T-helper 2 cell (primary cell): ENCODE data around the gene CFAP46.
"Not testable (repeated sequence)": the region's sequence is repeated elsewhere in the genome, so short reads cannot be mapped to it uniquely, and the experiment has no call there.

Experiments used
- DNase-seq, 5 experiments: peaks; one replicate each; pipeline versions ENCODE4 v3.0.0 to v3.0.0-alpha.2; 2012 to 2022

Gene CFAP46

GRCh38 chr10:132926777-132927650, 15.4 kb downstream of the CFAP46 start:
- DNase-seq = no peak

- no peak for DNase-seq
Measured at GRCh38 chr10:132926070-132926469, 16.3 kb downstream of the CFAP46 start.

DNA sequence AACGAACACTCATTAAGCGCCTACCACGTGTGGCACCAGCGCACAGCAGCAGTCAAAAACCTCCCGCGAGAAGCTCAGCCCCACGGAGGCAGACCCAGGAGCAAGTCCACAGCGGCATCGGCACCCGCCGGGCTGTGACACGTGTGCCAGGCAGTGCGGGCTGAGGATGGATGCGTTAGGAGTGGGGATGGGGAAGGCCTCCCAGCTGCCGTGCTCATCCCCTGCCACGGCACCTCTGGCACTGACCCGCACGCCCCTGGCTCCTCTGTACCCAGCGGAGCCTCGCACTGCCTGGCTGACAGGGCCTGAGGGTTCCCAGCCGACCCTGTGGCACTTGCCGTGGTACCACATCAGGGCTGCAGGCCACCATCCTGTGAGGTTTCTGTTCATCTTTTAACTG, 16.8 kb downstream of the CFAP46 start:
- no peak for DNase-seq

DNA sequence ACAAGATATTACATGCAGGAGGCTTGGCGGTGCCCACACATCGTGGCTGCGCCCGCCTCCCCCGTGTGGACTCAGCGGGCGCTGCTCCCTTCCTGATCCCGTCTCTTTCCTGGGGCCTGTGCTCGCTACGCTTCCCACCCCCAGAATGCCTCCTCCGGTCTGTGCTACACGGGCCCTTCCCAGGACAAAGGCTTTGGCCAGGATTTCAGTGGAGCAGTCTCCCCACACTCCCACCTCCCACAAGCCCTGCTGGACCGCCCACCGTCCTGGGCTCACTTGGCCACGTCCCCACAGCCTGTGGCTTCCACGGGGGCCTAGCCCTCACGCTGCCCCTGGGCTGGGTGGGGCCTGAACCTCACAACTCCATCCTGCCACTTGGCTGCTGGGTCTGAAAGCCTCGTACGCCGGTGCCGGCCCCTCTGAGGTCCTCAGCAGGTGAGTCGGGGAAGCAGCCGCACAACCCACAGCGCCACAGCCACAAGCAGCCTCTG, 17.3 kb downstream of the CFAP46 start:
- no peak for DNase-seq

- no peak for DNase-seq
Measured at GRCh38 chr10:132924046-132924952, 18.1 kb downstream of the CFAP46 start.

DNA sequence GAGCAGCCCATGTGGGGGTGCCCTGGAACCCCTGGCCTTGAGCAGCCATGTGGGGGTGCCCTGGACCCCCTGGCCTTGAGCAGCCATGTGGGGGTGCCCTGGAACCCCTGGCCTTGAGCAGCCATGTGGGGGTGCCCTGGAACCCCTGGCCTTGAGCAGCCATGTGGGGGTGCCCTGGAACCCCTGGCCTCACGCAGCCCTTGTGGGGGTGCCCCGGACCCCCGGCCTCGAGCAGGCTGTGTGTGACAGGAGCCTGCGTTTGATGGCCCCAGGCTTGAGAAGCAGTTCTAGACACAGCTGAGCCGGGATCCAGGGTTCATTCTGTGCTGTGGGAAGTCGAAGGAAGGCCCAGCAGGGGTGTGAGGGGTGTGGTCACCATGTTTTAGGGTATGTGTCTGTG, 19.0 kb downstream of the CFAP46 start:
- not testable (repeated sequence) for DNase-seq

GRCh38 chr10:132922872-132923271, 19.5 kb downstream of the CFAP46 start:
- DNase-seq = no peak

DNA sequence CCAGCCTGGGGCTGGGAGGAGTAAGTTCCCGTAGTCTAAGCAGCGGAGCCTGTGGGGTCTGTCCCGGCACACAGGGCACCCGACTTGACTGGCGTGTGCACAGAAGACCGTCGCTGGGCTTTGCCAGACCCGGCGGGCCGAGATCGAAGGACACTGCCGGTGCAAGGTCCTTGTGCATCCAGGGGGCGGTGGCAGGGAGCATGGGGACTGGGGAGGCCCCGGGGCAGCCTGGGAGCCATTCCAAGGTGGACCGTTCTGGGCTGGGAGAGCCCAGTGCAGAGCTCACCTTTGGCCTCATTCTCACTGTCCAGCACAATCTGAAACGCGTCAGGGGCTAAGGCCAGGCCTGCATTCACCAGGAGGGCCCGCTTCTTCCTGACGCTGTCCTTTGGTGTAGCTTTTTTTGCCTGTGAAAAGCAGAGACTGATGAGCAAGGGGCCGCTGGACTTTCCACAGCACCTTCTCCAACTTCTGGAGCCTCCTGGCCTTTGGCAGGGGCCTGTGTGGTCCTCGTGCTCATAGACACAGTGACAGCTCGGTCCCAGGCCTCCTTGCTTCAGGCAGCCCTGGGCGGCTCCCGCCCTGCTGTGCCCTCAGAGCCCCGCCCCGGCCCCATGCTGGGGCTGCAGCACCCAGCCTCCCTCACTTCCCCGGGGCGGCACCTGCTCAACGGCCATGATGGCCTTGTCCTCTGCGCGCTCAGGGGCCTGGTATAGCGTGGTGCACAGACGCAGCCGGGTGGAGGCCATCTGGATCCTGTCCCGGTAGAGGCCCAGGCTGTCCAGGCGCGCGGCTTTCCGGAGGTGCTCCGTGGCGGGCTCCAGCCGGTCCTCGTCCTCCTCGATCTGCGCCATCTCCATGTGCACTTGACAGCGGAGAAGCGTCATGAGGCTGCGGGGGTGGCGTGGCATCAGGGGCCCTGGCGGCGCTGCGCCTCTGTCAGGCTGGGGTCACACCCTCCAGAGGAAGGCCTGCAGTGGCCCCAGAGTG, 20.3 kb downstream of the CFAP46 start:
- DNase-seq = no peak

GRCh38 chr10:132921086-132921485, 21.3 kb downstream of the CFAP46 start:
- DNase-seq = no peak

- no peak for DNase-seq
Measured at GRCh38 chr10:132920101-132920925, 22.1 kb downstream of the CFAP46 start.

DNA sequence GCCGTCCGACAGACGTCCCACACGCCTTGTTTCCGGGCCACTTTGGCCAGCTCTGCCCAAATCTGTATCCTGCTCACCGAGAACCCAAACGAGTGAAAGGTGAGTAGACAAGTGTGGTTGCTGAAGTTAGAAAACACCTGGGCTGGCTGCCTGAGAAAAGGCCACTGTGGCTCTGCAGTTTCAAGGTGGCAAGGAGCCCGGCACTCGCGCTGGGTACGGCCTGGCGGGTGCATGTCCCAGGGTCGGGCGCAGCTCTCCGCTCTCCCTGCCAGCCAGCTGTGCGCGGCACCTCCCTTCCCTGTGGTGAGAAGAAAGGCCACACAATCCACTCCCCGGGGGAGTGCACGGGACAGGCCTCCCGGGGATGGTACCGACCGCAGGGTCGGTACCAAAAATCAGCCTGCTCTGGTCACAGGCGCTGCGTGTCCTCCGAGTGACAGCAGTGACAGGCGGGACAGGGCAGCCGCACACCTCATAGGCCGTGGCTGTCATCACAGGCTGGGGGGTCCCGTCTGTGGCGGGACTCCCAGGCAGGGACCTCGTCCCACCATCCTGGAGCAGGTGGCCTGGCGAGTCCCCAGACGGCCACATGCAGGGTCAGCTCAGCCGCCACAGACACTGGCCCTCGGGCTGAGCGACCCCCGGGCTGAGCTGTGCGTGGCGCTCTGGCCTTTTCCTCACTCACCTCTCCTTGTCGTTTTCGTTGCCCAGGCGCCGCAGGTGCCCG, 22.8 kb downstream of the CFAP46 start:
- no peak for DNase-seq

DNA sequence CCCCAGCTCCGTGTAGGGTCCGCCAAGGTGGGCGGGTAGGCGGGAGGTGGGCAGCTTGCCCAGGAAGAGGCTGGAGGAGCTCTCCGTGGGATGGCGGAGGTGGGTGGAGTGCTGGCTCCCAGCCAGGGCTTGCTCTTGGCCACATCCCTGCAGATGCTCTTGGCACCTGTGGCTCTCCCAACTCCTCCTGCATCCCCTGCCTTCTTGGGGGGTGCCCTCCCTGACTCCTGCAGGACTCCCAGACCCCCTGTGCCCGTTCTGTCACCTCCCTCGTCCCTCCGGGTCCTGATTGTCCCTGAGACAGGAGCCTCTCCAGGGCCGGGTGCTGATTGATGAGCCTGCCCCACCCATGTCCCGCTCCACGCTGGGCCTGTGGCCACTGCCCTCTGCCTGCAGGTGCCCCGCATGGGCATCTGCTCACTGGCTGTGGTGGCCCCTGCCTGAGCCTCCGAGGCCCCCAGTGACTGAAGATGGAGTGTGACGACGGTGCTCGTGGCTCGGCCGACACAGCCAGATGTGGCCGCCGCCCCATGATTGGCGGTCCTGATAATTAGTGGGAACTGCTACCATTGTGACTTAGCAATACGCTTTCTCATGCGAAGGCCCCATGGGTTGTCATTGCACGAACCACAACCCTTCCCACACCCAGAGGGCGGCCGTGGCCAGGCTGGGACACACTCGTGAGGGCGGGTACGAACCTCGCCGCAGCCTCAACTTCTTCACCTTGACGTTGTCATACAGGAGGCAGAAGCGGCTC, 23.6 kb downstream of the CFAP46 start:
- DNase-seq = no peak

GRCh38 chr10:132918264-132918616, 24.1 kb downstream of the CFAP46 start:
- no peak for DNase-seq

DNA sequence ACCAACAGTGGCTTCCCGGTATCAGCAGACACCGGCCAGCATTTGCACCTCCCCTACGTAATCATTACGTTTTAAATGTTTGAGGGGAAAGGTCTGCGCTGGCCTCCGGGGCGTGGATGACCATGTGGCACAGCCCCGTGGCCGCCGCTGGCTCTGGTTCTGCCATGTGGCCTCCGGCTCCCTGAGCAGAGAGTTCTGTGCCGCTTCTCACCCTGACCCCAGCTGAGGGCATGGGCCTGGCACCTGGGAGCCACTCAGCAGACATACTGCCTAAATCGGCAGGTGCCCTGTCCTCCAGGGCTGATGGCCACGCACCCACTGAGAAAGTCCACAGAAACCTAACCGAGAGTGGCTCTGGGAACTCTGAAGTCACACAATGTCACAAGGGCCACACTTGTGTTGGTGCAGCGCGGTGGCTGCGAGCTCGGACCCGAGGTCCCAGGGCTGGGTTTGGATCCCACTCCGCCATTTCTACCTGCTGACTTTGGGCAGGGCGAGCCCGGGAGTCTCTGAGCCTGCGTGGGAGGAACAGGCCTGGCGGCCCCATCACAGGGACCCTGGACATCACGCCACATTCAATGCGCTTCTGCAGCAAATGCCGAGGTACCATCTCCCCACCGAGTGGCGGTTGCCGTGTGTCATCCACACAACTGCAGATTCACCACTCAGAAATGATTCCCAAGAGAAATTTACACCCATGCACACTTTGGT, 25.3 kb downstream of the CFAP46 start:
- no peak for DNase-seq

DNA sequence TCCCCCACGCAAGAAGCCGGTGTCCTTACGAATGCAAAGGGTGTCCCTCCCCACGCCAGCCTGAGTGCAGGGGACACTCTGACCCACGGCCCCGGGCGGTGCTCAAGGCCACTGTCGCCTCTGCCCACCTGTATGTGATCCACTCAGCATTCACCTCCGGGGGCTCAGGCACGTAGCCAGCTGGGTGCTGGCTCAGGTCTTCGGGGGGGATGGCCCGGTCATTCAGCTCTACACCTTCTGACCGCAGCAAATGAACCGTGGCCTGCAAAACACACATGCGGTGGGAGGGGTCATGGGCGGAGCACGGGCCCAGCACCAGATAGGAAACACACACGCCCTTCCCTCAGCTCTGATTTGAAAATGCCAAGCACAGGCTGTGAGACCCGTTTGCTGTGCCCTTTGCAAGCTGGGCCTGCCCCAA, 25.9 kb downstream of the CFAP46 start:
- DNase-seq = no peak

GRCh38 chr10:132915411-132915810, 27.0 kb downstream of the CFAP46 start:
- no peak for DNase-seq

DNA sequence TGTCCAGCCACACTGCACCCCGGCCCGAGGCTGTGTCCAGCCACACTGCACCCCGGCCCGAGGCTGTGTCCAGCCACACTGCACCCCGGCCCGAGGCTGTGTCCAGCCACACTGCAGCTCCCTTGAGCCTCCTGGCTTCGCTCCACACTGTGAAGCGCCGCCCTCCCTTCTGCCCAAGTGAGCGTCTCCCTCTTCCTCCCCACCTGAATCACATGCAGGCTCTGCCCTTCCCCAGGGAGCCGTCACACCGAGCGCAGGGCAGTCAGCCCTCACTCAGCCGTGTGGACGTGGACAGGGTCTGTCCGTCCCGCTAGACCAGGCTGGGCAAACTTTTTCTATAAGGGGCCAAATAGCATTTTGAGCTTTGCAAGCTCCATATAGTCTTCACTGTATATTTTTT, 27.6 kb downstream of the CFAP46 start:
- DNase-seq = no peak

DNA sequence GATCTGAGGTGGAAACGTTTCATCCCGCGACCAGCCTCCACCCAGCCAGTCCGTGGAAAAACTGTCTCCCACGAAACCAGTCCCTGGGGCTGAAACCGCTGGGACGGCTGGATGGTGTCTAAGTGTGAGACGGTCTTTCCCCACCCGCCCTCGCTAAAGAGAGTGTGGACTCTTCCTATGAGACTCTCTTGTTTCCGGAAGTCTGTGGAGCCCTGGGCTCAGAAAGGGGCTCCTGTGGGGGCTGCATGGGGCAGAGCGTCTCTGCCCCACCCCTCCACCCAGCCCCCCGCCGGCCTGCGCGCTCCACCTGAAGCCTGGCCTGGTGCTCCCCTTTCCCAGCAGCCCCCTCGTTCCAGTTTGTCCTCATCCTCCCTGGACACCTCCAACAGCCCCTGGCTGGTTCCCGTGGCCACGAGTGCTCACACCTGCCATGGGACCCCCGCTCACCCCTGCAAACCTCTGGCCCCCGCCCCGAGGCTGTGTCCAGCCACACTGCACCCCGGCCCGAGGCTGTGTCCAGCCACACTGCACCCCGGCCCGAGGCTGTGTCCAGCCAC, 28.7 kb downstream of the CFAP46 start:
- no peak for DNase-seq
